Hematopoietic multipotent progenitor cell (in vitro differentiated cells): Measurements from ENCODE around the gene PFKFB2. TPM values are rescaled to one million over a fixed set of nuclear protein-coding genes. Genes with fewer than 3 reads are reported as not detected.

Experiments used
- DNase-seq, 3 donors: peaks; one replicate each; pipeline ENCODE4 v3.0.0-alpha.2; 2011 to 2015; ENCODE audit warnings: low read depth in 2 of 3, low spot score in 2 of 3
- total RNA-seq: library from RNA; depleted of rRNA; stranded (reverse); fragments of >200 nt; gene quantifications from one replicate; pipeline ENCODE4 v1.2.3, GENCODE V29; 2012

The PFKFB2 gene
- total RNA-seq, result 9.4 TPM

- DNase-seq, result peak; percentile 85 to 96 (median 94)
These were observed at the start of gene PFKFB2 for GRCh38 chr1:207052911-207053769. PFKFB2 (plus strand) TSS chr1:207053275; CDS start chr1:207054718, 1,443 bp downstream.

GRCh38 chr1:207004931-207005830 is 47.9 kb upstream of the PFKFB2 start:
- peak in 2 of 3 donors; percentile 29 to 58 for DNase-seq

- DNase-seq, result no peak
These were observed 47.0 kb upstream of the PFKFB2 start for GRCh38 chr1:207006083-207006482.

- DNase-seq, result no peak
These were observed 46.2 kb upstream of the PFKFB2 start for GRCh38 chr1:207006914-207007313.

- no peak for DNase-seq
These were observed 45.6 kb upstream of the PFKFB2 start for GRCh38 chr1:207007352-207008033.

GRCh38 chr1:207009182-207009850 is 43.8 kb upstream of the PFKFB2 start:
- DNase-seq, result no peak

GRCh38 chr1:207009945-207010344 is 43.1 kb upstream of the PFKFB2 start:
- DNase-seq, result no peak

GRCh38 chr1:207010726-207011125 is 42.3 kb upstream of the PFKFB2 start:
- no peak for DNase-seq

- DNase-seq, result no peak
These were observed 39.6 kb upstream of the PFKFB2 start for GRCh38 chr1:207013321-207014085.

- no peak for DNase-seq
These were observed 38.3 kb upstream of the PFKFB2 start for GRCh38 chr1:207014728-207015127.

- DNase-seq, result no peak
These were observed 37.3 kb upstream of the PFKFB2 start for GRCh38 chr1:207015791-207016190.

GRCh38 chr1:207017615-207018559 is 35.2 kb upstream of the PFKFB2 start:
- DNase-seq, result peak in 1 of 3 donors; percentile 38

- DNase-seq, result no peak
These were observed 34.4 kb upstream of the PFKFB2 start for GRCh38 chr1:207018707-207019106.

- DNase-seq, result no peak
These were observed 33.9 kb upstream of the PFKFB2 start for GRCh38 chr1:207019161-207019560.

- DNase-seq, result no peak
These were observed 33.4 kb upstream of the PFKFB2 start for GRCh38 chr1:207019661-207020060.

- DNase-seq, result no peak
These were observed 32.9 kb upstream of the PFKFB2 start for GRCh38 chr1:207020065-207020708.

- DNase-seq, result peak in 1 of 3 donors; percentile 15
These were observed 32.4 kb upstream of the PFKFB2 start for GRCh38 chr1:207020709-207021107.
